CD14-positive monocyte (primary cell): Measurements from ENCODE around the gene SRSF3. TPM values are rescaled to one million over a fixed set of nuclear protein-coding genes. Genes with fewer than 3 reads are reported as not detected.

Experiments
- DNase-seq, 3 donors: peaks; one replicate each; pipeline ENCODE4 v3.0.0-alpha.2; 2011 to 2022
- H2AFZ ChIP-seq: 2 replicates; pipeline ENCODE4 v1.6.0; 2012; ENCODE audit warnings: mild to moderate bottlenecking, low read depth, low read length, inconsistent platforms; ENCODE audit not compliant: insufficient read depth, poor library complexity, severe bottlenecking
- H3K27ac ChIP-seq, 2 donors: 1 replicate in 1 of 2; 2 replicates in 1 of 2; pipeline ENCODE4 v1.5.1; 2012 to 2013; ENCODE audit warnings: low read length in 2 of 2, control low read depth in 1 of 2, inconsistent platforms in 1 of 2, low read depth in 1 of 2, mild to moderate bottlenecking in 1 of 2
- H3K27me3 ChIP-seq, 2 donors: one replicate each; pipeline versions ENCODE4 v1.6.0 to v1.6.1; 2011 to 2013; ENCODE audit warnings: low read length in 2 of 2; ENCODE audit not compliant: control insufficient read depth in 2 of 2, insufficient read depth in 2 of 2
- H3K36me3 ChIP-seq, 2 donors: replicated peaks in 1 of 2; 1 replicate in 1 of 2; 2 replicates in 1 of 2; pipeline versions ENCODE4 v1.5.1 to v1.6.1; 2012 to 2013; ENCODE audit warnings: low read length in 2 of 2, control low read depth in 1 of 2, inconsistent platforms in 1 of 2, mild to moderate bottlenecking in 1 of 2; ENCODE audit not compliant: insufficient read depth in 2 of 2, control insufficient read depth in 1 of 2
- H3K4me1 ChIP-seq, 2 donors: 1 replicate in 1 of 2; 2 replicates in 1 of 2; pipeline versions ENCODE4 v1.5.1 to v1.6.1; 2012 to 2013; ENCODE audit warnings: low read length in 2 of 2, control low read depth in 1 of 2, inconsistent platforms in 1 of 2, mild to moderate bottlenecking in 1 of 2, moderate library complexity in 1 of 2; ENCODE audit not compliant: insufficient read depth in 2 of 2, control insufficient read depth in 1 of 2
- H3K4me2 ChIP-seq: replicated peaks from 2 replicates; pipeline ENCODE3; 2012; ENCODE audit warnings: low read length, moderate library complexity, mild to moderate bottlenecking; ENCODE audit not compliant: poor library complexity, severe bottlenecking; ENCODE audit errors: extremely low read depth
- H3K4me3 ChIP-seq, 3 experiments: fragments of 200-600 bp in 1 of 3; sonication (generic) in 1 of 3; replicated peaks in 1 of 3; 1 replicate in 2 of 3; 2 replicates in 1 of 3; pipeline ENCODE4 v1.5.1; 2011 to 2013; ENCODE audit warnings: low read length in 3 of 3, mild to moderate bottlenecking in 3 of 3, control low read depth in 2 of 3, low read depth in 2 of 3, inconsistent platforms in 1 of 3, moderate library complexity in 1 of 3
- H3K79me2 ChIP-seq: 2 replicates; pipeline ENCODE4 v1.6.0; 2012; ENCODE audit warnings: mild to moderate bottlenecking, control low read depth, inconsistent platforms, low read length, moderate library complexity; ENCODE audit not compliant: insufficient read depth
- H3K9ac ChIP-seq: 2 replicates; pipeline ENCODE4 v1.6.0; 2017; ENCODE audit warnings: low read length, mild to moderate bottlenecking; ENCODE audit not compliant: insufficient read depth, poor library complexity, severe bottlenecking
- H3K9me3 ChIP-seq, 2 donors: replicated peaks in 1 of 2; 1 replicate in 1 of 2; 2 replicates in 1 of 2; pipeline versions ENCODE4 v1.5.1 to v1.6.1; 2012 to 2013; ENCODE audit warnings: low read length in 2 of 2, control low read depth in 1 of 2; ENCODE audit not compliant: control insufficient read depth in 1 of 2, insufficient read depth in 1 of 2
- H4K20me1 ChIP-seq: 2 replicates; pipeline ENCODE4 v1.6.0; 2012; ENCODE audit warnings: mild to moderate bottlenecking, low read length, control low read depth, moderate library complexity; ENCODE audit not compliant: insufficient read depth
- H3K27ac Mint-ChIP-seq, 7 donors: one replicate each; pipeline ENCODE4 v1.8.0; 2020; ENCODE audit warnings: mild to moderate bottlenecking in 7 of 7, mixed read lengths in 7 of 7, moderate library complexity in 6 of 7, inconsistent platforms in 2 of 7
- H3K27me3 Mint-ChIP-seq, 3 donors: one replicate each; pipeline ENCODE4 v1.8.0; 2021 to 2022; ENCODE audit warnings: low read depth in 3 of 3, mild to moderate bottlenecking in 3 of 3, mixed read lengths in 3 of 3, moderate library complexity in 3 of 3, inconsistent platforms in 1 of 3
- H3K36me3 Mint-ChIP-seq, 2 donors: one replicate each; pipeline ENCODE4 v1.8.0; 2020; ENCODE audit warnings: mixed read lengths in 2 of 2, inconsistent platforms in 1 of 2, mild to moderate bottlenecking in 1 of 2
- H3K4me1 Mint-ChIP-seq: one replicate; pipeline ENCODE4 v1.8.0; 2020; ENCODE audit warnings: mild to moderate bottlenecking, mixed read lengths
- H3K4me3 Mint-ChIP-seq, 2 donors: one replicate each; pipeline ENCODE4 v1.8.0; 2020; ENCODE audit warnings: mild to moderate bottlenecking in 2 of 2, mixed read lengths in 2 of 2, moderate library complexity in 1 of 2
- H3K9me3 Mint-ChIP-seq, 7 donors: one replicate each; pipeline ENCODE4 v1.8.0; 2020 to 2022; ENCODE audit warnings: mixed read lengths in 7 of 7, mild to moderate bottlenecking in 6 of 7, moderate library complexity in 6 of 7, inconsistent platforms in 2 of 7
- CTCF ChIP-seq: fragments of 200-600 bp; IDR thresholded peaks from one replicate; pipeline ENCODE4 v1.8.0; 2022; ENCODE audit warnings: antibody characterized with exemption, mild to moderate bottlenecking
- WGBS: methylation state at CpG from one replicate; pipeline ENCODE4 v1.1.5; 2013; ENCODE audit warnings: missing lambda C conversion rate; ENCODE audit not compliant: insufficient coverage; 5-methylcytosine and 5-hydroxymethylcytosine counted together
- intact Hi-C, 2 donors: fragments of 100-400 bp; cut with micrococcal nuclease; formaldehyde crosslinking; loops; one replicate each; pipeline versions ENCODE4 v1.15.0 to v1.15.1; 2023
- polyA plus RNA-seq, 3 donors: library from polyadenylated mRNA; depleted of rRNA in 1 of 3; unstranded in 2 of 3; stranded (reverse) in 1 of 3; fragments of 300-500 nt in 2 of 3; fragments of >200 nt in 1 of 3; fragmentation: Illumina TruSeq in 2 of 3; gene quantifications; 1 replicate in 2 of 3; 2 replicates in 1 of 3; pipeline ENCODE4 v1.2.3, GENCODE V29; 2012 to 2021

Gene SRSF3
- polyA plus RNA-seq, 3 donors, result 293 to 341 (median 297) TPM

- Histone ChIP-seq H3K4me1 (peaks cover 27 to 31% of the 10 kb centered on the region in 2 donors), H3K27me3 (no peaks in the 10 kb centered on the region), H3K4me3 (no peak overlapping the region), H3K4me2 (no peak overlapping the region), H3K36me3 (no peaks in the 10 kb centered on the region), H3K27ac (no peak overlapping the region), H3K9ac (no peak overlapping the region), H3K9me3 (no peaks in the 10 kb centered on the region), H3K79me2 (no peaks in the 10 kb centered on the region), H4K20me1 (no peaks in the 10 kb centered on the region), H2AFZ (no peak overlapping the region)
- Mint-ChIP-seq H3K4me1 (peaks cover 36% of the 10 kb centered on the region), H3K27ac (peak overlapping the region in 4 of 7 donors; percentile 12 to 78 (median 38)), H3K36me3 (no peaks in the 10 kb centered on the region), H3K4me3 (no peak overlapping the region), H3K27me3 (no peaks in the 10 kb centered on the region), H3K9me3 (peaks cover 0 to 3% (median 0%) of the 10 kb centered on the region in 7 donors)
- intact Hi-C loops, result loop anchor here in 1 of 2 donors (5.0 kb wide), 1 partner anchor 36 kb away; no protein-coding TSS in a partner anchor
- 100% methylated on average over 4 of the region's 4 CpGs for WGBS
- no peak for DNase-seq
- TF ChIP-seq CTCF, result no peak
These were observed 15.7 kb upstream of the SRSF3 start for GRCh38 chr6:36578431-36578830.

DNA sequence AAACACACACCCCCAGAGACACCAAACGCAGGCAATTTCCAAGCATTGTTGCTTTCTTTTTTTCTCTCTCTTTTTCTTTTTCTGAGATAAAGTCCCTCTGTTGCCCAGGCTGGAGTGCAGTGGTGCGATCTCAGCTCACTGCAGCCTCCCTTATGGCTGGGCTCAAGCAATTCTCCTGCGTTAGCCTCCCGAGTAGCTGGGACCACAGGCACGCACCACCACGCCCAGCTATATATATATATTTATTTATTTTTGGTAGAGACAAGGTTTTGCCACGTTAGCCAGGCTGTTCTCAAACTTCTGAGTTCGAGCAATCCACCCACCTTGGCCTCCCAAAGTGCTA, 14.0 kb upstream of the SRSF3 start:
- Mint-ChIP-seq H3K27me3 (peaks cover 0 to 4% (median 0%) of the 10 kb centered on the region in 3 donors), H3K4me1 (peaks cover 34% of the 10 kb centered on the region), H3K36me3 (no peaks in the 10 kb centered on the region), H3K9me3 (peaks cover 0 to under 1% (median 0%) of the 10 kb centered on the region in 7 donors), H3K4me3 (peak overlapping the region in 1 of 2 donors; percentile 78), H3K27ac (peak overlapping the region; percentile 79 to 90 (median 85))
- Histone ChIP-seq H3K4me3 (peak overlapping the region in 1 of 3 experiments; percentile 69), H3K79me2 (no peaks in the 10 kb centered on the region), H3K4me2 (peak overlapping the region; percentile 77), H3K27ac (peak overlapping the region; percentile 52 to 77), H3K9me3 (no peaks in the 10 kb centered on the region), H3K9ac (peak overlapping the region; percentile 36), H3K27me3 (no peaks in the 10 kb centered on the region), H2AFZ (peak overlapping the region; percentile 83), H3K36me3 (no peaks in the 10 kb centered on the region), H4K20me1 (no peaks in the 10 kb centered on the region), H3K4me1 (peaks cover 27 to 31% of the 10 kb centered on the region in 2 donors)
- WGBS, result 86% methylated on average over 2 of the region's 8 CpGs
- DNase-seq, result no peak
- TF ChIP-seq CTCF, result no peak
- intact Hi-C loops, result no loop called here
